ENCODE measurements around the gene PRRT3.

PRRT3 gene

DNA sequence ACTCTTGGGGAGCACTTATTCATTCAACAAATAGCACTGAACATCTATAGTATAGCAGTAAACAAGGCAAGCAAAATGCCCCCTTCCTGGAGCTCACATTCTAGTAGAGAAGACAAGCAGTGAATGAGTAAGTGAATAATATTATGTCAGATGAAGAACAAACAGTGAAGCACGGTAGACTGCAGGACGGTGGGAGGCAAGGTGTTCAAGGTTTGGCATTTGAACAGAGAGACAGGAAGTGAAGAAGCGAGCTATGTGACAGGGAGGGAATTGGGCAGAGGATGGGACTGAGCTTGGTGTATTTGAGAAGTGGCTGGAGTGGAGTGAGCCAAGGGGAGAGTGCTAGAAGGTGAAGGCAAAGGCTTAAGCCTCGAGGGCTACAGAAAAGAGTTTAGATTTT, 17.2 kb downstream of the PRRT3 start:
- Histone ChIP-seq H3K27ac (ENCODE audit: low read length) (no peak overlapping the region), H3K4me3 (ENCODE audit: low read depth in 1 of 2, low read length in 2 of 2) (peak overlapping the region; percentile 81 to 88), H3K4me1 (ENCODE audit: control insufficient read depth in 1 of 2, insufficient read depth in 2 of 2, low read length in 2 of 2) (peaks cover 15 to 21% of the 10 kb centered on the region in 2 donors), H3K27me3 (ENCODE audit: low read depth, low read length) (no peaks in the 10 kb centered on the region), H3K36me3 (ENCODE audit: control insufficient read depth in 1 of 2, insufficient read depth in 2 of 2, low read length in 2 of 2) (peaks cover 20 to 24% of the 10 kb centered on the region in 2 donors), H3K9me3 (ENCODE audit: control insufficient read depth in 1 of 2, low read length in 2 of 2) (no peaks in the 10 kb centered on the region)

DNA sequence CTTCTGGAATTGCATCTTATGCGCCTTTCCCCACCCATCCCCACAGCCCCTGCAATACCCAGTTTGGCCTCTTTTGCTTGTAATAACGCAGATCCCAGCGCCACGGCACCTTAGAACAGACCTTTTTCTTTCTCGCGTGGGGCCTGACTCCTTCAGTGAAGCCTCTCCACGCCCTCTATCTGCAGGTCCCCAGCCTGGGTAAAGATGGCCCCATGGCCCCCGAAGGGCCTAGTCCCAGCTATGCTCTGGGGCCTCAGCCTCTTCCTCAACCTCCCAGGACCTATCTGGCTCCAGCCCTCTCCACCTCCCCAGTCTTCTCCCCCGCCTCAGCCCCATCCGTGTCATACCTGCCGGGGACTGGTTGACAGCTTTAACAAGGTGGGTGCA, 18.0 kb downstream of the PRRT3 start:
- Histone ChIP-seq H3K27ac (ENCODE audit: low read length) (peak overlapping the region; percentile 95), H3K4me1 (ENCODE audit: control insufficient read depth in 1 of 2, insufficient read depth in 2 of 2, low read length in 2 of 2) (peaks cover 15 to 21% of the 10 kb centered on the region in 2 donors), H3K4me3 (ENCODE audit: low read depth in 1 of 2, low read length in 2 of 2) (peak overlapping the region; percentile 81 to 88), H3K36me3 (ENCODE audit: control insufficient read depth in 1 of 2, insufficient read depth in 2 of 2, low read length in 2 of 2) (peaks cover 28 to 29% of the 10 kb centered on the region in 2 donors), H3K27me3 (ENCODE audit: low read depth, low read length) (no peaks in the 10 kb centered on the region), H3K9me3 (ENCODE audit: control insufficient read depth in 1 of 2, low read length in 2 of 2) (no peaks in the 10 kb centered on the region)

DNA sequence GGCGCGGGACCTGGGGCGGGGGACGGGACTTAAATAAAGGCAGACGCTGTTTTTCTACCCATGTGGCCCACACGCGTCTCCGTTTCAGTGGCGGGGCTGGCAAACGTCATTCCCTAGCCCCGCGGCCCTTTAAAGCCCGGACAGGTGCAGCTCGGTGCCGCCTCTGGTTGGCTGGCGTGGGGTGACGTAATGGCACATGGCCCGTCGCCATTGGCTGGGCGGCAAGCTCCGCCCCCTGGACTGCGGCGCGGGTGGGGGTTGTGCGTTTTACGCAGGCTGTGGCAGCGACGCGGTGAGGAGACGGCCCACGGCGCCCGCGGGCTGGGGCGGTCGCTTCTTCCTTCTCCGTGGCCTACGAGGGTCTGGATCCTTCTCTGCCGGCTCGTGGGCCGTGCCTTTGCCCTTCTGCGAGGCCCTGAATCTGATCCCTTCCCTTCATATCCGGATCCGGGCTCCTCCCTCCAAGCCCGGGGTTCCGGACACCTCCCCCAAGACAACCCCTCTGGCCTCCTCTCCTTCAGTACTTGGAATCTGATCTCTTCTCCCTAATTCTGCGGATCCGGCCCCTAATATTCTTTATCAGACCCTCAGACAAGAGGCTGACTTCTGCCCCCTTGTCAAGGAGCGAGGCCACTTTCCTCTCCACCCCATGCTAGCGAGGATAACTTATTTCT, 18.5 kb downstream of the PRRT3 start, which contains the start of gene CRELD1:
CRELD1 (plus strand) TSS at position 274 of the 674 bp plus-strand sequence. CDS start 605 bp downstream, outside the sequence.
- no peaks in the 10 kb centered on the region for H3K27me3 ChIP-seq (ENCODE audit: low read depth, low read length)
- peaks cover 29 to 30% of the 10 kb centered on the region in 2 donors for H3K36me3 ChIP-seq (ENCODE audit: control insufficient read depth in 1 of 2, insufficient read depth in 2 of 2, low read length in 2 of 2)
- peak within 1 kb of the TSS; percentile 95 for H3K27ac ChIP-seq (ENCODE audit: low read length)
- no peaks in the 10 kb centered on the region for H3K9me3 ChIP-seq (ENCODE audit: control insufficient read depth in 1 of 2, low read length in 2 of 2)
- peak within 1 kb of the TSS; percentile 81 to 88 for H3K4me3 ChIP-seq (ENCODE audit: low read depth in 1 of 2, low read length in 2 of 2)
- peaks cover 15 to 21% of the 10 kb centered on the region in 2 donors for H3K4me1 ChIP-seq (ENCODE audit: control insufficient read depth in 1 of 2, insufficient read depth in 2 of 2, low read length in 2 of 2)

DNA sequence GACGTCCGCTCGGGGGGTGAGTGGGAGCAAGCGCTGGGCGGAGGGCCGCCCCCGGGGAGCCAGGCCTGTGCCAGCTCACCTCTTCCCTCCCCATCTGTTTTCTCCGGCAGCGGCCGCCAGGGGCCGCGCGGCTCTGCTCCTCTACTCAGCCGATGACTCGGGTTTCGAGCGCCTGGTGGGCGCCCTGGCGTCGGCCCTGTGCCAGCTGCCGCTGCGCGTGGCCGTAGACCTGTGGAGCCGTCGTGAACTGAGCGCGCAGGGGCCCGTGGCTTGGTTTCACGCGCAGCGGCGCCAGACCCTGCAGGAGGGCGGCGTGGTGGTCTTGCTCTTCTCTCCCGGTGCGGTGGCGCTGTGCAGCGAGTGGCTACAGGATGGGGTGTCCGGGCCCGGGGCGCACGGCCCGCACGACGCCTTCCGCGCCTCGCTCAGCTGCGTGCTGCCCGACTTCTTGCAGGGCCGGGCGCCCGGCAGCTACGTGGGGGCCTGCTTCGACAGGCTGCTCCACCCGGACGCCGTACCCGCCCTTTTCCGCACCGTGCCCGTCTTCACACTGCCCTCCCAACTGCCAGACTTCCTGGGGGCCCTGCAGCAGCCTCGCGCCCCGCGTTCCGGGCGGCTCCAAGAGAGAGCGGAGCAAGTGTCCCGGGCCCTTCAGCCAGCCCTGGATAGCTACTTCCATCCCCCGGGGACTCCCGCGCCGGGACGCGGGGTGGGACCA, 19.2 kb downstream of the PRRT3 start:
- Histone ChIP-seq H3K27me3 (ENCODE audit: low read depth, low read length) (no peaks in the 10 kb centered on the region), H3K4me3 (ENCODE audit: low read depth in 1 of 2, low read length in 2 of 2) (peak overlapping the region; percentile 81 to 88), H3K9me3 (ENCODE audit: control insufficient read depth in 1 of 2, low read length in 2 of 2) (no peaks in the 10 kb centered on the region), H3K4me1 (ENCODE audit: control insufficient read depth in 1 of 2, insufficient read depth in 2 of 2, low read length in 2 of 2) (peaks cover 15 to 21% of the 10 kb centered on the region in 2 donors), H3K27ac (ENCODE audit: low read length) (peak overlapping the region; percentile 79), H3K36me3 (ENCODE audit: control insufficient read depth in 1 of 2, insufficient read depth in 2 of 2, low read length in 2 of 2) (peaks cover 32% of the 10 kb centered on the region in 2 donors)

DNA sequence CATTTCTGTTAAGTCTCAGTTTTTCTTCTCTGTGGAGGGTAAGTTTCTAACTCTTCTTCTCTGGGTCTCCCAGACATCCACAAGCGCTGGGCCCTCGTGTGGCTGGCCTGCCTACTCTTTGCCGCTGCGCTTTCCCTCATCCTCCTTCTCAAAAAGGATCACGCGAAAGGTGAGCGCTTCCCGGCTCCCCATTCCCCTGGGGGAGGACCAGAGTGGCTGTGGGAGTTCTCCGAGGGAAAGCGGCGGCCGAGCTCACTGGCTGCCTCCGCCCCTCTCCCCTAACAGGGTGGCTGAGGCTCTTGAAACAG, 19.7 kb downstream of the PRRT3 start:
- H3K4me1 ChIP-seq (ENCODE audit: control insufficient read depth in 1 of 2, insufficient read depth in 2 of 2, low read length in 2 of 2) = peaks cover 15 to 21% of the 10 kb centered on the region in 2 donors
- H3K27me3 ChIP-seq (ENCODE audit: low read depth, low read length) = no peaks in the 10 kb centered on the region
- peak overlapping the region; percentile 79 for H3K27ac ChIP-seq (ENCODE audit: low read length)
- peak overlapping the region; percentile 81 to 88 for H3K4me3 ChIP-seq (ENCODE audit: low read depth in 1 of 2, low read length in 2 of 2)
- H3K9me3 ChIP-seq (ENCODE audit: control insufficient read depth in 1 of 2, low read length in 2 of 2) = no peaks in the 10 kb centered on the region
- H3K36me3 ChIP-seq (ENCODE audit: control insufficient read depth in 1 of 2, insufficient read depth in 2 of 2, low read length in 2 of 2) = peaks cover 29% of the 10 kb centered on the region in 2 donors

DNA sequence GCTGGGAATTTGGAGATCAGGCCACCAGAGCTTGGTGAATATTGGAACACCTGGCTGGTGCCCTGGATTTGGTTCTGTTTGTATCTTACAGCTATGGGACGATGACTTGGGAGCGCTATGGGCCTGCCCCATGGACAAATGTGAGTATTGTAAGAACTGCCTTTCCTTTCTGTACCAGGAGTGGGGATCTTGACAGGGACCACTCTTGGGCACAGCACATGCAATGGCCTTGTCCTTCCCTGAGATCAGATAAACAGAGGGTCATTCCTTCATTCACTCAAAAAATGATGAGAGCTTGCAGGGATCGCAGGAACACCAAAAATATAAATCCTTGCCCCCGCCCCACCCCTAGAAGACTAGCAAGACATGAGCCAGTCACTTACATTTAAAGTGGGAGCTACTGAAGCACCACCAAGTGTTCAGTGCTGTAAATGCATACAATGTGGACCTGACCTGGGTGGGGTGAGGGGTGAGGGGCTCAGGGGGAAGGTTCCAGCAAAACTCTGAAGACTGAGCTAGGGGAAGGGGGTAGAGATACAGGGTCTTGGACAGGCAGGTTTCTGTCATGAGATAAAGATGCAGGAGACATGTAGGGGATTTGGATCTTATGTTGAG, 21.3 kb downstream of the PRRT3 start:
- Histone ChIP-seq H3K36me3 (ENCODE audit: control insufficient read depth in 1 of 2, insufficient read depth in 2 of 2, low read length in 2 of 2) (peaks cover 22 to 27% of the 10 kb centered on the region in 2 donors), H3K4me3 (ENCODE audit: low read depth in 1 of 2, low read length in 2 of 2) (no peak overlapping the region), H3K27ac (ENCODE audit: low read length) (no peak overlapping the region), H3K4me1 (ENCODE audit: control insufficient read depth in 1 of 2, insufficient read depth in 2 of 2, low read length in 2 of 2) (peaks cover 15 to 21% of the 10 kb centered on the region in 2 donors), H3K9me3 (ENCODE audit: control insufficient read depth in 1 of 2, low read length in 2 of 2) (no peaks in the 10 kb centered on the region), H3K27me3 (ENCODE audit: low read depth, low read length) (no peaks in the 10 kb centered on the region)

DNA sequence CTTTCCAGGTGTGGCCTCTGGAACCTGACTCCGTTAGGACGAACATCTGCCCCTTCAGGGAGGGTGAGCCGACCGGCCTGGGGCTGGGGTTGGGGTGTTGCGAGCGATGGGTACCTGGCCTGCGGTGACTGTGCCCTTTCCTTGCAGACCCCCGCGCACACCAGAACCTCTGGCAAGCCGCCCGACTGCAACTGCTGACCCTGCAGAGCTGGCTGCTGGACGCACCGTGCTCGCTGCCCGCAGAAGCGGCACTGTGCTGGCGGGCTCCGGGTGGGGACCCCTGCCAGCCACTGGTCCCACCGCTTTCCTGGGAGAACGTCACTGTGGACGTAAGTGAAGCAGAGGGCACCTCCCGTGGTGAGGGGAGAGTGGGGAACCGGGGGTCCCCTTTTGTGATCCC, 24.1 kb downstream of the PRRT3 start:
- Histone ChIP-seq H3K4me3 (ENCODE audit: low read depth in 1 of 2, low read length in 2 of 2) (no peak overlapping the region), H3K27me3 (ENCODE audit: low read depth, low read length) (no peaks in the 10 kb centered on the region), H3K36me3 (ENCODE audit: control insufficient read depth in 1 of 2, insufficient read depth in 2 of 2, low read length in 2 of 2) (peaks cover 19 to 50% of the 10 kb centered on the region in 2 donors), H3K27ac (ENCODE audit: low read length) (no peak overlapping the region), H3K9me3 (ENCODE audit: control insufficient read depth in 1 of 2, low read length in 2 of 2) (no peaks in the 10 kb centered on the region), H3K4me1 (ENCODE audit: control insufficient read depth in 1 of 2, insufficient read depth in 2 of 2, low read length in 2 of 2) (peaks cover 0 to 4% of the 10 kb centered on the region in 2 donors)

DNA sequence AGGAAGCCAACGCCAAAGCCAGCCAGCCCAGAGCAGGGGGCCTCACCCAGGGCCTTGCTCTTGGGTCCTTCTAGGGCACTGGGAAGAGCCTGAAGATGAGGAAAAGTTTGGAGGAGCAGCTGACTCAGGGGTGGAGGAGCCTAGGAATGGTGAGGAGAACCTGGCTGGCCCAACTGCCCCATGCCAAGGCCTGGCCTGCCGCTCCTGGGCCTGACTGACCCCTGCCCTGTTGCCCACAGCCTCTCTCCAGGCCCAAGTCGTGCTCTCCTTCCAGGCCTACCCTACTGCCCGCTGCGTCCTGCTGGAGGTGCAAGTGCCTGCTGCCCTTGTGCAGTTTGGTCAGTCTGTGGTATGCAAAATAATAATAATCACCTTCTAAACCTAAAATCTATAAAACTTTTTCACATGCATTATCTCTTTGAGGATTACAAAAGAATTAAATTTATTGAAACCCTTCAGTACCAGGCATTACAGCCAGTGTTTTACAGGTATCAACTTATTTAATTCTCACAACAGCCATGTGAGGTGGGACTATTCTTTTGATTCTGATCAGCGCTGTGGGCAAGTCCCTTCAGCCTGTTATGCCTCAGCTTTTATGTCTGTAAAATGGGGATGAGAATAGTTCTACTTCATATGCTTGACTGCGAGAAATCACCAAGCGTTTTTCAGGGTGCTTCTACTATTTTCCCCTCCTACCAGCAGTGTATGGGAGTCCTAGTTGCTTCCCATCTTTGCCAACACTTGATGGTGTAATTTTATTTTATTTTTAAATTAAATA, 33.8 kb downstream of the PRRT3 start:
- Histone ChIP-seq H3K9me3 (ENCODE audit: control insufficient read depth in 1 of 2, low read length in 2 of 2) (no peaks in the 10 kb centered on the region), H3K4me3 (ENCODE audit: low read depth in 1 of 2, low read length in 2 of 2) (peak overlapping the region in 1 of 2 donors; percentile 63), H3K27me3 (ENCODE audit: low read depth, low read length) (no peaks in the 10 kb centered on the region), H3K27ac (ENCODE audit: low read length) (no peak overlapping the region), H3K36me3 (ENCODE audit: control insufficient read depth in 1 of 2, insufficient read depth in 2 of 2, low read length in 2 of 2) (peaks cover 3 to 6% of the 10 kb centered on the region in 2 donors), H3K4me1 (ENCODE audit: control insufficient read depth in 1 of 2, insufficient read depth in 2 of 2, low read length in 2 of 2) (peaks cover 21 to 36% of the 10 kb centered on the region in 2 donors)

DNA sequence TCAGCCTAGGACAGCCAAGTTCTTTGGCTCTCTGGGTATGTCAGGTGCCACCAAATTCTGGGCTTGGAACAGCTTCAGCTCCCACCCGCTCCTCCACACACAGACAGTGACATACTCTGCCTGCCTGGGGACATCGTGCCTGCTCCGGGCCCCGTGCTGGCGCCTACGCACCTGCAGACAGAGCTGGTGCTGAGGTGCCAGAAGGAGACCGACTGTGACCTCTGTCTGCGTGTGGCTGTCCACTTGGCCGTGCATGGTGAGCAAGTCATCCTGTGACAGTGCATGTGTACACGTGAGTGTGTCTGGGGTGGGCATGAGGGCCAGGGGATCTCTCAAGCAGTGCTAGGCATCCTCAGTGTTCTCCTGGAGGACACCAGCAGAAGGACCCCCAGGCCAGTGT, 34.4 kb downstream of the PRRT3 start:
- H3K36me3 ChIP-seq (ENCODE audit: control insufficient read depth in 1 of 2, insufficient read depth in 2 of 2, low read length in 2 of 2) = peaks cover 3 to 4% of the 10 kb centered on the region in 2 donors

DNA sequence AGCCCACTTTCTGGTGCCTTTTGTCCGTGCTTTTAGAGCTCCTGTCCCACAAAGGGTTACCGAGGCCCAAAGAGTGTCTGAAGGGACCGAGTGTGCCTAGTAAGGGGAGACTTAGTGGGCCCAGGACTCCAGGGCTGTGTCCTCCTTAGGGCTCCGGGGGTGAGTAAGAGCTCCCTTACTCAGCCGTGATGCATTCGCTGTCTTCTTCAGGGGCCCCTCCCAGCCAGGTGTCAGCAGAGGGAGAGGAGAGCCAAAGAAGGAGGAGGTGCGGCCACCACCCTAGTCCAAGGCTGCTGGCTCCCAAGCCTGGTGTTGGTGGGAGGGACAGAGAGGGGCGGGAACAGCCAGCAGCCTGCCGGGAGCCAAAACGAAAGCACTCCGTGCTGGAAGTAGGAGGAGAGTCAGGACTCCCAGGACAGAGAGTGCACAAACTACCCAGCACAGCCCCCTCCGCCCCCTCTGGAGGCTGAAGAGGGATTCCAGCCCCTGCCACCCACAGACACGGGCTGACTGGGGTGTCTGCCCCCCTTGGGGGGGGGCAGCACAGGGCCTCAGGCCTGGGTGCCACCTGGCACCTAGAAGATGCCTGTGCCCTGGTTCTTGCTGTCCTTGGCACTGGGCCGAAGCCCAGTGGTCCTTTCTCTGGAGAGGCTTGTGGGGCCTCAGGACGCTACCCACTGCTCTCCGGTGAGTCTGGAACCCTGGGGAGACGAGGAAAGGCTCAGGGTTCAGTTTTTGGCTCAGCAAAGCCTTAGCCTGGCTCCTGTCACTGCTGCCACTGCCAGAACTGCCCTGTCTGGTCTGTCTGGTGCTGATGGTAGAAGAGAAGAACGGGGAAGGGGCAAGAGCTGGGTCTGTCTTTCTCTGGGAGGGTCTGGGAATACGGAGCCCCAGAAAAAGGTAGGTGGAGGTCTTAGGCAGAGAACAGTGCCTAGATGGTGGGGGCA, 35.2 kb downstream of the PRRT3 start, which contains the start of gene IL17RC:
IL17RC (plus strand) TSS at position 365 of the 947 bp plus-strand sequence; CDS start at position 583, 218 bp downstream.
- H3K4me3 ChIP-seq (ENCODE audit: low read depth in 1 of 2, low read length in 2 of 2) = peak within 1 kb of the TSS; percentile 75 to 79
- peaks cover 21 to 37% of the 10 kb centered on the region in 2 donors for H3K4me1 ChIP-seq (ENCODE audit: control insufficient read depth in 1 of 2, insufficient read depth in 2 of 2, low read length in 2 of 2)
- H3K9me3 ChIP-seq (ENCODE audit: control insufficient read depth in 1 of 2, low read length in 2 of 2) = no peaks in the 10 kb centered on the region
- H3K36me3 ChIP-seq (ENCODE audit: control insufficient read depth in 1 of 2, insufficient read depth in 2 of 2, low read length in 2 of 2) = peaks cover 0 to 4% of the 10 kb centered on the region in 2 donors
- H3K27ac ChIP-seq (ENCODE audit: low read length) = peak within 1 kb of the TSS; percentile 95
- H3K27me3 ChIP-seq (ENCODE audit: low read depth, low read length) = no peaks in the 10 kb centered on the region

More for the DNA sequence above, 34.4 kb downstream of the PRRT3 start:
- no peaks in the 10 kb centered on the region for H3K9me3 ChIP-seq (ENCODE audit: control insufficient read depth in 1 of 2, low read length in 2 of 2)
- no peaks in the 10 kb centered on the region for H3K27me3 ChIP-seq (ENCODE audit: low read depth, low read length)
- H3K4me1 ChIP-seq (ENCODE audit: control insufficient read depth in 1 of 2, insufficient read depth in 2 of 2, low read length in 2 of 2) = peaks cover 21 to 37% of the 10 kb centered on the region in 2 donors
- peak overlapping the region; percentile 81 for H3K27ac ChIP-seq (ENCODE audit: low read length)
- H3K4me3 ChIP-seq (ENCODE audit: low read depth in 1 of 2, low read length in 2 of 2) = peak overlapping the region; percentile 63 to 75
